ENCODE results near the gene CCL17. TPM values are rescaled to one million over a fixed set of nuclear protein-coding genes. Genes with fewer than 3 reads are reported as not detected.

CCL17 gene
- total RNA-seq, 1 donor from 2014 or later, result not detected

DNA sequence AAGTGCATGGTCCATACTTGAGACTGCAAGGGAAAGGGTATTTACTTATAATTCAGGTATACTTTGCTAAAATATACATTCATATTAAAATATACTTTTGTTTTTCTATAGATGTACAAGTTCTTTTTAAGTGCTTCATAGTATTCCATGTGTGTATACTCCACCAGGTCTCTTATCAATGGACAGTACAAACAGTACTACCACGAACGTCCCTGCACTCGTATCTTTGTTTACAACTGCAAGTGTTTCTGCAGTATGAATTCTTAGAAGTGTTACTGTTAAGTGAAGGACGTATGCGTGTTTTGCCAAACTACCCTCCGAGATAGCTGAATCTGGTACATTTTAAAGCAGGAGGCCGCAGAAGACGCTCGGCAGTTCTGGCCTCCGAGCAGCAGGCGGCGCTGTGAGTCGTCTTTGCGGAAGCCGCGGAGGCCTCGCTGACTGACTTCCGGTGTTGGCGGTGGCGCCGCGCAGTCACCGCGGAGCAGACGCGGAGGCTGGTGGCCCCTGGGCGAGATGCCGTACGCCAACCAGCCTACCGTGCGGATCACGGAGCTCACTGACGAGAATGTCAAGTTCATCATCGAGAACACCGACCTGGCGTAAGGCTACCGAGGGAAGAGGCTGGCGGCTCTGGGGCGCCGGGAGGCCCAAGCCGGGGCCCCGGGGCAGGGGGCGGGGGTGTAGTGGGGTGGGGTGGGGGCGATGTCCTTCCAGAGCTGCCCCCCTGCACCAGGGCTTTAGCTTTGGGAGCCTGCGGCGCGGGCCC lies 57.8 kb downstream of the CCL17 start, which contains the start of gene POLR2C:
Gene POLR2C (plus strand): TSS at position 471 of the 769 bp plus-strand sequence. CDS start 46 bp downstream, at position 517.
- peak within 1 kb of the TSS; percentile 93 to 99 for H3K4me3 ChIP-seq
- H3K36me3 ChIP-seq, result peaks cover 0 to 56% of the 10 kb centered on the region in 2 donors
- H3K27ac ChIP-seq, result peak within 1 kb of the TSS; percentile 94
- no peak for DNase-seq (ENCODE audit: extremely low spot score in 2 of 2)
- TF ChIP-seq POLR2A (IDR thresholded peaks at IDR 0.05), result peak in 1 of 2 donors; percentile 78
- peak; percentile 86 to 92 for TF ChIP-seq POLR2AphosphoS5 (IDR thresholded peaks at IDR 0.05; ENCODE audit: insufficient read depth in 1 of 2, low read depth in 1 of 2)
- TF ChIP-seq, protein P1, sequence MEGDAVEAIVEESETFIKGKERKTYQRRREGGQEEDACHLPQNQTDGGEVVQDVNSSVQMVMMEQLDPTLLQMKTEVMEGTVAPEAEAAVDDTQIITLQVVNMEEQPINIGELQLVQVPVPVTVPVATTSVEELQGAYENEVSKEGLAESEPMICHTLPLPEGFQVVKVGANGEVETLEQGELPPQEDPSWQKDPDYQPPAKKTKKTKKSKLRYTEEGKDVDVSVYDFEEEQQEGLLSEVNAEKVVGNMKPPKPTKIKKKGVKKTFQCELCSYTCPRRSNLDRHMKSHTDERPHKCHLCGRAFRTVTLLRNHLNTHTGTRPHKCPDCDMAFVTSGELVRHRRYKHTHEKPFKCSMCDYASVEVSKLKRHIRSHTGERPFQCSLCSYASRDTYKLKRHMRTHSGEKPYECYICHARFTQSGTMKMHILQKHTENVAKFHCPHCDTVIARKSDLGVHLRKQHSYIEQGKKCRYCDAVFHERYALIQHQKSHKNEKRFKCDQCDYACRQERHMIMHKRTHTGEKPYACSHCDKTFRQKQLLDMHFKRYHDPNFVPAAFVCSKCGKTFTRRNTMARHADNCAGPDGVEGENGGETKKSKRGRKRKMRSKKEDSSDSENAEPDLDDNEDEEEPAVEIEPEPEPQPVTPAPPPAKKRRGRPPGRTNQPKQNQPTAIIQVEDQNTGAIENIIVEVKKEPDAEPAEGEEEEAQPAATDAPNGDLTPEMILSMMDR (IDR thresholded peaks at IDR 0.05), result peak; percentile 92 to 98 (median 96)
- H3K4me1 ChIP-seq, result peaks cover 24% of the 10 kb centered on the region
- intact Hi-C loops (cut with DNase I), result loop anchor here (5.0 kb wide), 1 partner anchor 55 kb away; no protein-coding TSS in a partner anchor
- no peaks in the 10 kb centered on the region for H3K27me3 ChIP-seq
- no peaks in the 10 kb centered on the region for H3K9me3 ChIP-seq

- H3K27ac ChIP-seq, result peak overlapping the region; percentile 94
- H3K4me1 ChIP-seq, result peaks cover 24% of the 10 kb centered on the region
- no peak for TF ChIP-seq POLR2AphosphoS5 (IDR thresholded peaks at IDR 0.05; ENCODE audit: insufficient read depth in 1 of 2, low read depth in 1 of 2)
- TF ChIP-seq, protein P1 (IDR thresholded peaks at IDR 0.05), result no peak
- TF ChIP-seq POLR2A (IDR thresholded peaks at IDR 0.05), result no peak
- intact Hi-C loops (cut with DNase I), result loop anchor here (5.0 kb wide), 1 partner anchor 54 kb away; no protein-coding TSS in a partner anchor
- H3K27me3 ChIP-seq, result no peaks in the 10 kb centered on the region
- H3K4me3 ChIP-seq, result peak overlapping the region; percentile 93 to 99
- no peaks in the 10 kb centered on the region for H3K9me3 ChIP-seq
- H3K36me3 ChIP-seq, result peaks cover 0 to 52% of the 10 kb centered on the region in 2 donors
- DNase-seq (ENCODE audit: extremely low spot score in 2 of 2), result no peak
These were observed 58.4 kb downstream of the CCL17 start for GRCh38 chr16:57462978-57463362.

- H3K27ac ChIP-seq, result no peak overlapping the region
- no peaks in the 10 kb centered on the region for H3K9me3 ChIP-seq
- no peak for TF ChIP-seq POLR2AphosphoS5 (IDR thresholded peaks at IDR 0.05; ENCODE audit: insufficient read depth in 1 of 2, low read depth in 1 of 2)
- no peak for TF ChIP-seq POLR2A (IDR thresholded peaks at IDR 0.05)
- TF ChIP-seq, protein P1 (IDR thresholded peaks at IDR 0.05), result no peak
- no peak overlapping the region for H3K4me3 ChIP-seq
- peaks cover 0 to 53% of the 10 kb centered on the region in 2 donors for H3K36me3 ChIP-seq
- DNase-seq (ENCODE audit: extremely low spot score in 2 of 2), result no peak
- H3K4me1 ChIP-seq, result peaks cover 25% of the 10 kb centered on the region
- intact Hi-C loops (cut with DNase I), result loop anchor here (5.0 kb wide), 1 partner anchor 53 kb away; no protein-coding TSS in a partner anchor
- H3K27me3 ChIP-seq, result no peaks in the 10 kb centered on the region
These were observed 60.0 kb downstream of the CCL17 start for GRCh38 chr16:57464523-57464922.

Other genes with a start within 250 kb of the CCL17 start
- 70.5 TPM for gene PSME3IP1, start 218.7 kb upstream of the CCL17 start, total RNA-seq
- gene RSPRY1, start 218.4 kb upstream of the CCL17 start, total RNA-seq, result 37.6 TPM
- 44.7 TPM for gene ARL2BP, start 159.5 kb upstream of the CCL17 start, total RNA-seq
- 44.0 TPM for gene PLLP, start 120.1 kb upstream of the CCL17 start, total RNA-seq
- gene CCL22, start 46.0 kb upstream of the CCL17 start, total RNA-seq, result 0.49 TPM
- gene CX3CL1, start 32.3 kb upstream of the CCL17 start, total RNA-seq, result 24.8 TPM
- 28.0 TPM for gene CIAPIN1, start 42.6 kb downstream of the CCL17 start, total RNA-seq
- gene COQ9, start 42.7 kb downstream of the CCL17 start, total RNA-seq, result 37.6 TPM
- gene POLR2C, start 57.9 kb downstream of the CCL17 start, total RNA-seq, result 127 TPM
- 19.4 TPM for gene DOK4, start 81.7 kb downstream of the CCL17 start, total RNA-seq
- 22.1 TPM for gene CCDC102A, start 131.8 kb downstream of the CCL17 start, total RNA-seq
- gene ADGRG5, start 137.9 kb downstream of the CCL17 start, total RNA-seq, result 2.2 TPM
- 97.7 TPM for gene ADGRG1, start 223.9 kb downstream of the CCL17 start, total RNA-seq

Data from vagina (tissue), 2 donors.